Memory B cell (primary cell): ENCODE data around the gene FSCN2.

Experiments used
- ATAC-seq: fragments of 150-1000 bp; cut with Tn5 transposase; 2 replicates; pipeline ENCODE4 v1.10.0; 2021; ENCODE audit warnings: low read depth, mild to moderate bottlenecking, moderate library complexity
- DNase-seq, 2 donors: peaks; one replicate each; pipeline ENCODE4 v3.0.0; 2022; ENCODE audit warnings: low spot score in 2 of 2
- H3K27ac Mint-ChIP-seq: one replicate; pipeline ENCODE4 v1.8.0; 2022; ENCODE audit warnings: mild to moderate bottlenecking, moderate library complexity, mixed read lengths
- H3K27me3 Mint-ChIP-seq: one replicate; pipeline ENCODE4 v1.8.0; 2022; ENCODE audit warnings: mixed read lengths
- H3K36me3 Mint-ChIP-seq: one replicate; pipeline ENCODE4 v1.8.0; 2022; ENCODE audit warnings: mild to moderate bottlenecking, mixed read lengths
- H3K4me1 Mint-ChIP-seq: one replicate; pipeline ENCODE4 v1.8.0; 2022; ENCODE audit warnings: mixed read lengths
- H3K4me3 Mint-ChIP-seq: one replicate; pipeline ENCODE4 v1.8.0; 2022; ENCODE audit warnings: mild to moderate bottlenecking, moderate library complexity, mixed read lengths
- H3K9me3 Mint-ChIP-seq: one replicate; pipeline ENCODE4 v1.8.0; 2022; ENCODE audit warnings: mixed read lengths

FSCN2 gene

DNA sequence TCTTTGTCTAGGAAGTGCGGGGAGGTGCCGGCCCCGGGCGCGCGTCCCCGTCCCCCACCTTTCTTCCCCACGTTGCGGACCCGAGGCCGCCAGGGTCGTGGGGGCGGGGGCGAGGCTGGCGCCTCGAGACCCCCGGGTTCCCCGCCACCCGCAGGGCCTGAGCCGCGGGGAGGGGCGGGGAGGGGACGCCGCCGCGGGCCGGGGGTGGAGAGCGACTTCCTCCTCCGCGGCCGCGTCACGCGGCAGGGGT is 13.8 kb upstream of the FSCN2 start:
- Mint-ChIP-seq H3K36me3 (peaks cover 27% of the 10 kb centered on the region), H3K4me3 (peak overlapping the region; percentile 88), H3K27ac (peak overlapping the region; percentile 95), H3K4me1 (peaks cover 46% of the 10 kb centered on the region), H3K27me3 (no peaks in the 10 kb centered on the region), H3K9me3 (no peaks in the 10 kb centered on the region)
- ATAC-seq (no peak), DNase-seq (peak; percentile 40 to 59)

DNA sequence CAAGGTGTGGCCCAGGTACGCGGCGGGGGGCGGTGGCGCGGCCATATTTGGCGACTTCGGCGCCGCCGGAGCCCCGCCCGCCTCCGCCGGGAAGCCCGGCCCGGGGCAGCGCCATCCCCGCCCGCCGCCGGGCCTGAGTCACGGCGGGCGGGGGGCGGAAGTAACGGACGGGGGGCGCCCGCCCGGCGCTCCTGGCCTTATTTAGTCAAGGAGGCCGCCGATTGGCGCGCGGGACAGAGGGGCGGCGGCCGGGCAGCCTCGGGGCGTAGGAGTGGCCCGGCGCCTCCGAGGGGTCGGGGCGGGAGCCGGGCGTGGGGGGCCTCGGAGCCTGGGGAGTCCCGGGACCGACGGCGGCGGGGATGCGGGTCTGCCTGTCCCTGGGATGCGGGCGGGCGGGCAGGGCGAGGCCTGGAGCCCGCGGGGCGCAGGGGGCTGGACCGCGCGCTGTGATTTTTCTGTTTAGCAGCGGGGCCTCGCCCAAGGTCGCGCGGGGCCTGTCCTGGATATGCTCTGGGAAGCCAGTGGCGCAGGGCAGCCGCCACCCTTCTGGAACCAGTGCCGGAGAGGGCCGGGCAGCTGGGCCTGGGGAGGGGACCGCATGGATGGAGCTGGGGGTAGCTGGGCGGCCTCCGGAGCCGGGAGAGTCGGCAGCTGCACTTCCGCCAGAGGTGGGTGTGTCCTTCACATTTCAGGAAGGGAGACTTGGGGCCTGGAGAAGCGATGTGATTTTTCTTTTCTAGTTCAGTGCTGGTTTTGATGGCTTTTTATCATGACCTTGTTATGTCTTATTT is 13.2 kb upstream of the FSCN2 start:
- peaks cover 41% of the 10 kb centered on the region for H3K4me1 Mint-ChIP-seq
- H3K27me3 Mint-ChIP-seq = no peaks in the 10 kb centered on the region

DNA sequence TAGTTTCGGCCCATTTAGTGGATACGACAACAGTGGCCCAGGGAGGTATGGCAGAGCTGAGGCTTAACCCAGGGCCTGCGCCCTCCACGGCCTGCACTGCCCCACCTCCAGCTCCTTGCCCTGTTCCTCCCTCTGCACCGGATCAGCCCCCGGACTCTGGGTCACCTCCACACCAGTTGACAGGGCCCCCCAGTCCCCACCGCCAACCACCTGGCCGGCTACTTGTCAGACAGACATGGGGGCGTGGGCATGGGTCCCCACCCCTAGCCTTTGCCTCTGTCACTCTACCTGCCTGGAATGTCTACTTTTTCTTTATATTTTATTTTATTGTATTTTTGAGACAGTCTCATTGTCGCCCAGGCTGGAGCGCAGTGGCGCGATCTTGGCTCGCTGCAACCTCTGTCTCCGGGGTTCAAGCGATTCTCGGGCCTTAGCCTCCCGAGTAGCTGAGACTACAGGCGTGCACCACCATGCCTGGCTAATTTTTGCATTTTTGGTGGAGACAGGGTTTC is 12.6 kb upstream of the FSCN2 start:
- H3K4me3 Mint-ChIP-seq = peak overlapping the region; percentile 85
- DNase-seq = no peak
- H3K36me3 Mint-ChIP-seq = peaks cover 16% of the 10 kb centered on the region
- H3K27me3 Mint-ChIP-seq = no peaks in the 10 kb centered on the region
- ATAC-seq = no peak
- H3K27ac Mint-ChIP-seq = peak overlapping the region; percentile 95
- H3K4me1 Mint-ChIP-seq = peaks cover 40% of the 10 kb centered on the region
- H3K9me3 Mint-ChIP-seq = no peaks in the 10 kb centered on the region

More for the DNA sequence above, 13.2 kb upstream of the FSCN2 start:
- ATAC-seq (peak; percentile 9), DNase-seq (peak; percentile 44 to 58)
- Mint-ChIP-seq H3K27ac (peak overlapping the region; percentile 95), H3K4me3 (peak overlapping the region; percentile 85), H3K9me3 (no peaks in the 10 kb centered on the region), H3K36me3 (peaks cover 22% of the 10 kb centered on the region)

DNA sequence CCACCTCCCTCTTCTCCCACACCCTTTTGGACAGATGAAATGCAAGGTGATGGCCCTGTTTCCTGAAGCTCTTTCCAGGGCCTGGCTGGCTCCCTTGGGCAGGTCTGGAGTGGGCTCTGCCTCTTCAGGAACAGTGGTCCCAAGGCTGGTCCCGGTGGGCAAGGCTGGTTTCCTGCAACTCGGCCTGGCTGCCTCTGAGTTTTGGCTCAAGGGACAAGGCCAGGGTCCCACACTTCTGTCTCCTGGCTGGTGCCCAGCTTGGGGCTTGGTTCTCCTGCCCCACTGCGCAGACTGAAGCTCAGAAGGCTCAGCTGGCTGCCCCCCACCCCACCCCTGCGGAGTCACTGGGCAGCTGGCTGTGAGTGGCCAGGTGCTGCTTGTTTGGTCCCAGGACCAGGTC is 11.7 kb upstream of the FSCN2 start:
- H3K9me3 Mint-ChIP-seq = no peaks in the 10 kb centered on the region
- no peak for ATAC-seq
- DNase-seq = no peak
- peak overlapping the region; percentile 85 for H3K4me3 Mint-ChIP-seq
- H3K27ac Mint-ChIP-seq = peak overlapping the region; percentile 95
- H3K27me3 Mint-ChIP-seq = no peaks in the 10 kb centered on the region
- H3K4me1 Mint-ChIP-seq = peaks cover 35% of the 10 kb centered on the region
- H3K36me3 Mint-ChIP-seq = peaks cover 8% of the 10 kb centered on the region

DNA sequence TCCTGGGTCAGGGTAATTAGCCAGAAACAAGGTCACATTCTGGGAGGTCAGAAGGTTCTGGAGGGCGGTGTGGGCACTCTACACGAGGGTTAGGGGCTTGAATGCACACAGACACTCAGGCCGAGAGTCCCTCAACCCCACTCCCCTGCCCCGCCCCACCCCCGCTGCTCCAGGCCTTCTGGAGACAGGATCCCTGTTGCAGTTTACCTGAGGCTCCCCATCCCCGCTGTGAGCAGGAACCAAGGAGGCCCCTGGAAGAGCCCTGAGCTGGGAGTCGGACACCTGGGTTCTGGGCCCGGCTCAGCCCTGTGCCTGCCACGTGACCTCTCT is 11.2 kb upstream of the FSCN2 start:
- Mint-ChIP-seq H3K9me3 (no peaks in the 10 kb centered on the region), H3K4me3 (peak overlapping the region; percentile 85), H3K4me1 (peaks cover 30% of the 10 kb centered on the region), H3K27me3 (no peaks in the 10 kb centered on the region), H3K27ac (peak overlapping the region; percentile 95), H3K36me3 (peaks cover 3% of the 10 kb centered on the region)
- ATAC-seq = no peak
- DNase-seq = no peak

DNA sequence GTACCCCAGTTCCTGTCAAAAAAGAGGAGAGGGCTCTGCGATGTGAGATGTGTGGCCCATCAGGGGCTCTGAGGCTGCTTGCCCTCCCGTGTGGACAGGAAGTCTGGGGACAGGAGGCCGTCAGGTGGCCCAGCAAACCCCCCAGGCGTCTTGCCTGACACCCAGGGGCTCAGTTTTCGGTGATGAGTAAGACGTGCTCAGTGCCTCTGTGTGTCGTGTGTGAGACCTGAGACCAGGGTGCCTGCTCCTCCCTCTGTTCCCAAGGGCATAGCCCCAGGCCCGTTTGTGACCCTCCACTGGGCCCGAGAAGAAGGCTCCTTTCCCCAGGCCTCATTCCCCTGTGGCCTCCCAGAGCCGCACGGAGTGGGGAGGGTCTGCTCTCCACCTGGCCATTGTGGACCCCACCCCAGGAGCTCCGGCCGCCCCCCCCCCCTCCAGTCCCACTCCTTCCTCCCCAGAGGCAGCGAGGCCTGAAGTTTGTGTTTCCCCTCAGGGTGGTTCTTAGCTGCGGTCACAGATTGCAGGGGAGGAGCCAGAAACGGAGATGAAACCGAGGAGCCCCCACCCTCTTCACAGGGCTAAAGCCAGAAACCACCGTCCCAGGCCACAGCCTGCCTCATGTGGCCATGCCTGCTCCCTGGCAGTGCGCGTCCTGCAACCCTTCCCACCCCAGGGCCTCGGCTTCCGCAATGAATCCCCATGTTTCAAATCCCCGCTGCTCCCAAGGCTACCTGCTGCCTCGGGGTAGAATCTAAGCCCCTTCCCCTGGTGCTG is 10.7 kb upstream of the FSCN2 start:
- no peaks in the 10 kb centered on the region for H3K9me3 Mint-ChIP-seq
- peak overlapping the region; percentile 95 for H3K27ac Mint-ChIP-seq
- no peaks in the 10 kb centered on the region for H3K36me3 Mint-ChIP-seq
- peak; percentile 69 to 78 for DNase-seq
- peaks cover 30% of the 10 kb centered on the region for H3K4me1 Mint-ChIP-seq
- H3K4me3 Mint-ChIP-seq = peak overlapping the region; percentile 85
- H3K27me3 Mint-ChIP-seq = no peaks in the 10 kb centered on the region
- ATAC-seq = peak; percentile 60

DNA sequence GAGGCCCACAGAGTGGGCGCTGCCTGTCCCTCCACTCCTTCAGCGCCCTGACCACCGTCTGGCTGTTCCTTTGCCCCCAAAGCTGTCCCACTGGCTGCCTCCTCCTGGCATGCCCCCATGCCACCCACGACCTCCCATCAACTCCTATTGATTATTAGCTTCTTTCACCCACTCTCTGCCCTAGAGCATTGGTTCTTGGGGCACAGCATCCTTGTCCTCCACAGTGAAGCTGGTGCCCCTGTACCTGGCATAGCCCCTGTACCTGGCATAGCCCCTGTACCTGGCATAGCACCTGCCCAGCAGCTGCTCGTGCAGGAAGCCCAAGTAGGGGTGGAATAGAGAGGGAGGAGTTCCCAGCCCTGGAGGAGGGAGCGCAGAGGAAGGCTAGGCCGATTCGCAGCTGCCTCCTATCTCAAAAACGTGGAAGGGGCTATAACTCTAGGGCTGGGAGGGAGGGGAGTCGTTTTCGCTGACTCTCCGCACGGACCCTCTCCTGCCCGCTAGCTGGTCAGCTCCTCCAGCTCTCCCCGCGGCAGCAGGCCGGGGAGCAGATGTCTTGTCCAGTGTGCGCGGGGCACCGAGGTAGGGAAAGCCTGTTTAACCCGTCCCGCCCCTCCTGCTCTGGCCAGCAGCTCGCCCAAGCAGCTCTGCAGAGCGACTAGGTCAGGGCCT is 9.9 kb upstream of the FSCN2 start:
- peaks cover 30% of the 10 kb centered on the region for H3K4me1 Mint-ChIP-seq
- peak in 1 of 2 donors; percentile 45 for DNase-seq
- H3K4me3 Mint-ChIP-seq = peak overlapping the region; percentile 85
- no peak for ATAC-seq
- no peaks in the 10 kb centered on the region for H3K27me3 Mint-ChIP-seq
- H3K9me3 Mint-ChIP-seq = no peaks in the 10 kb centered on the region
- peak overlapping the region; percentile 95 for H3K27ac Mint-ChIP-seq
- no peaks in the 10 kb centered on the region for H3K36me3 Mint-ChIP-seq

DNA sequence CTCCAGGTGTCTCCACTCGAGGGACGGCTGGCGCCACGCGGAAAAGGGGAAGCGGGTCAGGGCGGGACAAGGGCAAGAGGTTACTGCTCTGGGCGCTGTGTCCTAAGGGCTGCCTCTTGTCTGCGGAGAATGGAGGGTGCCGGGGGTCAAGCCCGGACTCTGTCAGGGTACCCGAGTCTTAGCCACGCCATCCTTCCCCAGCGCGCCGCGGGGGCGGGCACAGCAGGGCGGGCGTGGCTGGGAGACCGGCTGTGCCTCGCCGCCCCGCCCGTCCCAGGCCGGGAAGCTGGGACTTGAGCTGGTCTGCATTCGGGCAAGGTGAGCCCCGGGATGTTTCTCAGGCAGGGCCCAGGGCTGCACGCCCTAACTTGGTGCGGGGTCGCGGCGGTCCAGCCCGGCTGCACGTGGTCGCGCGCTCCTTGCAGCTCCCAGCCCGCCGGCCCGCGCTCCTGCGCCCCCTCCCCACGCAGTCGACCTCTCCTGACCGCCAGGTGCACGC is 9.3 kb upstream of the FSCN2 start:
- DNase-seq = peak in 1 of 2 donors; percentile 50
- H3K9me3 Mint-ChIP-seq = no peaks in the 10 kb centered on the region
- no peaks in the 10 kb centered on the region for H3K36me3 Mint-ChIP-seq
- H3K4me3 Mint-ChIP-seq = peak overlapping the region; percentile 85
- H3K4me1 Mint-ChIP-seq = peaks cover 24% of the 10 kb centered on the region
- no peaks in the 10 kb centered on the region for H3K27me3 Mint-ChIP-seq
- ATAC-seq = no peak
- peak overlapping the region; percentile 95 for H3K27ac Mint-ChIP-seq

DNA sequence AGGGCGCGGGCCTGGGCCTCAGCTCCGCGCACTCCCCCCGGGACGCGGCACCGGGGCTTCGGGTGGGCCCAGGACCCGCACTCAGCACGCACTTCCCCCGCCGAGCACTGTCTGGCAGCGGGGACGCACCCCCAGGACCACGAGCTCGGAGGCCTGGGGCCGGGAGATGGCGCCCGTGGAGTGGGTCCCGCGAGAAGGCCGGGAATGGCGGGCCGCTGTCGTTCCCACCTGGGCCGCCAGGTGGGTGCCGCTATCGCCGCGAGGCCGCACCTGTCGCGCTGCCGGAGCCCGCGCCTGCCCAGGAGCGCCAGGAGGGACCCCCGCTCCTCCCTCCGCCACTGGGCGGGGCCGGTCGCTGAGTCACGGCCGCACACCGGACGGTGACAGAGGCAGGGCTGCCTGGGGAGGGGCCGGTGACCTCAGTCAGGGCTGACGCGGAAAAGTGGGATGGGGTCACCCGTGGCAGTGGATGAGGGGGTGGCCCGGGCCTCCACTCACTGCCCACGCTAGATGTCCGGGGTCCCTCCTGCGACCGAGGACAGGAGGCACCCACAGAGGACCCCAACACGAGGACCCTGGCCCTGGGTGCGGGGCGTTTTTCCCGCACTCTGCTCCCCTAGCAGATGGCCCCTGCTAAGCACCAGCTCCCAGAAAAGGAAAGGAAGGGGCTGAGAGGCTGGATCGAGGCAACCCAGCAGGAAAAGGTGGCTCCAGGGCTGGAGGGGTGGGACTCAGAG is 8.7 kb upstream of the FSCN2 start:
- DNase-seq (peak; percentile 72 to 73), ATAC-seq (peak; percentile 43)
- Mint-ChIP-seq H3K9me3 (no peaks in the 10 kb centered on the region), H3K4me3 (peak overlapping the region; percentile 85), H3K36me3 (no peaks in the 10 kb centered on the region), H3K27me3 (no peaks in the 10 kb centered on the region), H3K27ac (peak overlapping the region; percentile 24), H3K4me1 (peaks cover 24% of the 10 kb centered on the region)

DNA sequence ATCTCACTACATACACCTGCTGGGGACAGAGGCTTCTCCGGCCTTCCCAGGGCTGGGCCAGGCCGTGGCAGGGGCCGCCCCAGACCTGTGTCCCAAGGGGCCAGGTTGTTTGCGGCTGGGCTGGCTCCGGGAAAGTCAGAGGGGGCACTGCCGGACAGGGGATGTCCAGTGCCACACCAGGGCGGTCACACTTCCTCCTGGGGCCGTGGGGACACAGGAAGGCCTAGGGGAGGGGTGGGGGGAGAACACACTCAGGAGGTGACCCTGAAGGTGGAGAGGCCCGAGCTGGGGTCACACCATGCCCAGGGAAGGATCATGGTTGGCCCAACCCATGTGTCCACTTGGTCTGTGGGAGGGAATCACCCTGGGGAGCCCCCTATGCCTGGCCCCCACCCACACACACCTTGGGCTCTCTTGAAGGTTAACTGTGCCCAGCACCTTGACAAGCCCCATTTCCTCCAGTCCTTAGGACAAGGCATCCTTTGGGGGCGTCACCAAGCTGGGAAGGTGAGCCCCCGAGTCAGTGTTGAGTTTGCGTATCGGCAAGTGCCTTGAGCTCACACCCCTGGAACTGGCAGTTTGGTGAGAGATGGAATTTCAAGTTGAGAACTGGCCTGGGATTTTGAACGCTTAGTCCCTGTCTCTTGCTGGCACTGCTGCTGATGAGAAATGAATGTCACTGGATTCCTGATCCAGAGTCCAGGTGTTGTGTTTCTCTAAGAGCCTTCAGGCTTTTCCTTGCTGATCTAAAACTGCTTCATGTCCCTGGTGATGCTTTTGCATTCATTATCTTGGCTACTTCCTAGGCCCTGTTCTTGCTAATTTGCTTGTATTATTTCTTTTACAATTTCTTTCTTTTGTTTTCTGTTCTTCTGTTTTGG is 7.9 kb upstream of the FSCN2 start:
- Mint-ChIP-seq H3K9me3 (no peaks in the 10 kb centered on the region), H3K4me3 (peak overlapping the region; percentile 85), H3K27ac (no peak overlapping the region), H3K27me3 (peaks cover 1% of the 10 kb centered on the region), H3K36me3 (no peaks in the 10 kb centered on the region), H3K4me1 (peaks cover 26% of the 10 kb centered on the region)
- no peak for DNase-seq
- ATAC-seq = no peak

DNA sequence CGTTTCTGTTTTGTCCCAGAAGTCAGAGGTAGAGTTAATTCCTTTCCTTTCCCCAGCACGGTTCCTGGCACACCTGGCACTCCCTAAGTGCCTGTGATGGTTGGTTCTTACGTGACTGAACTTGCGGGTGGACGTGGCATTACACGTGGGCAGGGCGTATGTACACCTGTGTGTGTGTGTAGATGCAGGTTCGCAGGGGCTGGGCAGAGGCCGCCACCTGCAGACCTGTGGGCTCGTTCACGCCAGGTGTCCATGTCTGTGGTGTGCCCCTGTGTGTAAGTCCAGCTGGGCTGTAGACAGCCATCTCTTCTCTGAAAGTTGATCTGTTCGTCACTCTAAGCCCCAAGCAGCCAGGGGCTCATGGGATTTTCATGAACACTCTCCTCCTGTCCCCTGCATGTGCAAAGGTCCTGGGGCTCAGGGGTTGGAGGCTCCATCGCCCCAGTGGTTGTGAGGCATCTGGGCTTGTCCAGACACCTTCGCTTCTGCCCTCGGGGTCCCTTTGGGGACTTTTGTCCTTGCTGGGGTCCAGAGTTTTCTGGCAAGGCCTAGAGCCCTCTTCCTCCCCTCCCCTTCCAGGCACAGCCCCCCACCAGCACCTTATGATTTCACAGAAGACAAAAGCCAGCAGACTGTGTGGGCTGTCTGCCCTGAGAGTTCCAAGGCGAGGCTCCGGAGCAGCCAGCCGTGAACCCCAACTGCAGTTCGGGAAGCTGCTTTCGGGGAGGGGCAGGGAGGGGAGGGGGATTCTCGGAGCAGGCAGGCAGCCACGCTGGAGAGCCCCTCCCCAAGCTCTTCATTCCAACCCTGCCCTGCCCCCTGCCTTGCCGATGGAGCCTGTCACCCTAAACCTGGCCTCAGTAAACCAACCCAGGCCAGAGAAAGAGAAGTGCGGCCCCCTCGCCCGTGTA is 5.4 kb upstream of the FSCN2 start:
- Mint-ChIP-seq H3K4me1 (peaks cover 13% of the 10 kb centered on the region), H3K36me3 (no peaks in the 10 kb centered on the region), H3K27me3 (peaks cover 6% of the 10 kb centered on the region), H3K27ac (no peak overlapping the region), H3K9me3 (no peaks in the 10 kb centered on the region), H3K4me3 (no peak overlapping the region)
- ATAC-seq (no peak), DNase-seq (no peak)

DNA sequence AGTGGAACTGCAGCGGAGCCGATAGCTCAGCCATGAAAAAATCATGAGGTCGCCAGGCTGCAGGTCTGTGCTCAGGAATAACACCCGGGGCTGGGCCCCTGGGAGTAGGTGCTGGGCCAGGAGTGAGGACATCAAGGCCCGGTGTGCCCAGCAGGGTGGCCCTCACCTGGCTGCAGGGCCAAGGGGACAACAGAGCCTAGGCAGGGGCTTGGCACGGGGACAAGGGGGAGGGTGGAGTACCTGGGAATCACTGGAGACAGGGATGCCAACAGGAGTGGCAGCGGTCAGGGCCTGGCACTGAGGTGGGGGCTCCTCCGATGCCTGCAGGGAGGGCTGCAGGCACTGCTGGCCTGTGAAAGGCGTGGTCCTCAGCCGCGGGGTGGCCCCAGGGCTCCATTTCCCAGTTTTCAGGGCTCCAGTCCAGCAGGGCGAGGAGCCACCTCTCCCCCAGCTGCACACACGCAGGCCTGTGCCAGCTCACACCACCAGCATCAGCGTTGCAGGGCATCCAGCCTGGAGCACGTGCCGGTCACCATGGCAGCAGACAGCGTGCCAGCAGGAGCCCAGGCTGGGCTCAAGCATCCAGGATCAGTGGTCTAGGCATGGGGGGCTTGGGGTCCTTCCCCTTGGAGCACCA is 4.7 kb upstream of the FSCN2 start:
- no peak overlapping the region for H3K4me3 Mint-ChIP-seq
- H3K9me3 Mint-ChIP-seq = no peaks in the 10 kb centered on the region
- no peaks in the 10 kb centered on the region for H3K36me3 Mint-ChIP-seq
- ATAC-seq (no peak), DNase-seq (no peak)
- H3K4me1 Mint-ChIP-seq = peaks cover 8% of the 10 kb centered on the region
- no peak overlapping the region for H3K27ac Mint-ChIP-seq
- peaks cover 6% of the 10 kb centered on the region for H3K27me3 Mint-ChIP-seq
